Caco-2 (cell line): ENCODE measurements around the gene SLC6A8. TPM values are rescaled to one million over a fixed set of nuclear protein-coding genes. Genes with fewer than 3 reads are reported as not detected.

Experiments used
- BruUV-seq: library from RNA; stranded (reverse); fragments of 400-500 nt; replicated peaks from 2 replicates; lab custom pipeline; 2021; lab: Mats Ljungman, UMichigan
- CTCF ChIA-PET: fragments of 300-600 bp; sonication (Branson Sonifier 250); formaldehyde crosslinking; loops from one replicate; lab custom pipeline; 2022; ENCODE audit warnings: antibody characterized with exemption; lab: Charles Lee
- POLR2A ChIA-PET: fragments of 300-600 bp; sonication (Branson Sonifier 250); formaldehyde crosslinking; loops from one replicate; lab custom pipeline; 2022; ENCODE audit warnings: antibody characterized with exemption; lab: Charles Lee
- DNase-seq, 2 experiments: peaks; one replicate each; pipeline versions ENCODE4 v3.0.0 to v3.0.0-alpha.2; 2020 to 2022
- H3K27me3 ChIP-seq: replicated peaks from 2 replicates; pipeline ENCODE4 v1.6.0; 2011; ENCODE audit warnings: low read length; ENCODE audit not compliant: control insufficient read depth, insufficient read depth
- H3K36me3 ChIP-seq: 2 replicates; pipeline ENCODE4 v1.5.1; 2011; ENCODE audit warnings: low read length; ENCODE audit not compliant: control insufficient read depth, insufficient read depth
- H3K4me1 ChIP-seq: fragments of 250-450 bp; sonication (Bioruptor Pico); 2 replicates; pipeline ENCODE4 v1.5.1; 2020; ENCODE audit warnings: mild to moderate bottlenecking
- H3K4me3 ChIP-seq: 2 replicates; pipeline ENCODE4 v1.5.1; 2011; ENCODE audit warnings: low read depth, mild to moderate bottlenecking, control low read depth, low read length
- H3K9me3 ChIP-seq: fragments of 250-450 bp; sonication (Bioruptor Pico); 2 replicates; pipeline ENCODE4 v1.5.1; 2020; ENCODE audit warnings: mild to moderate bottlenecking, moderate library complexity
- H3K27ac Mint-ChIP-seq: one replicate; pipeline ENCODE4 v1.8.0; 2022; ENCODE audit warnings: mixed read lengths; ENCODE audit not compliant: unreplicated experiment
- H3K27me3 Mint-ChIP-seq: one replicate; pipeline ENCODE4 v1.8.0; 2022; ENCODE audit warnings: mixed read lengths; ENCODE audit not compliant: insufficient read depth, unreplicated experiment
- H3K36me3 Mint-ChIP-seq: one replicate; pipeline ENCODE4 v1.8.0; 2022; ENCODE audit warnings: mild to moderate bottlenecking, mixed read lengths; ENCODE audit not compliant: insufficient read depth, unreplicated experiment
- H3K4me1 Mint-ChIP-seq: one replicate; pipeline ENCODE4 v1.8.0; 2022; ENCODE audit warnings: low read depth, mixed read lengths; ENCODE audit not compliant: unreplicated experiment
- H3K4me3 Mint-ChIP-seq: one replicate; pipeline ENCODE4 v1.8.0; 2022; ENCODE audit warnings: mild to moderate bottlenecking, moderate library complexity, mixed read lengths; ENCODE audit not compliant: unreplicated experiment
- H3K9me3 Mint-ChIP-seq: one replicate; pipeline ENCODE4 v1.8.0; 2022; ENCODE audit warnings: mixed read lengths; ENCODE audit not compliant: unreplicated experiment
- intact Hi-C: fragments of 100-400 bp; cut with micrococcal nuclease; formaldehyde crosslinking; loops from one replicate; pipeline ENCODE4 v1.10.0; 2022; ENCODE audit not compliant: unreplicated experiment
- total RNA-seq: library from RNA; stranded (reverse); gene quantifications from 2 replicates; pipeline ENCODE4 v1.2.3, GENCODE V29; 2022
- TF ChIP-seq, protein P1 (sequence below), 2 experiments: fragments of 200-600 bp in 1 of 2; IDR thresholded peaks; 1 replicate in 1 of 2; 2 replicates in 1 of 2; pipeline versions ENCODE4 v1.5.1 to v1.8.0; 2011 to 2022; ENCODE audit warnings: antibody characterized with exemption in 1 of 2, control low read depth in 1 of 2, inconsistent platforms in 1 of 2, low read depth in 1 of 2, low read length in 1 of 2, mild to moderate bottlenecking in 1 of 2, moderate library complexity in 1 of 2; ENCODE audit not compliant: insufficient read depth in 1 of 2, severe bottlenecking in 1 of 2, unreplicated experiment in 1 of 2

SLC6A8 gene
- total RNA-seq, 1 experiment from 2014 or later: 8.8 TPM

DNA sequence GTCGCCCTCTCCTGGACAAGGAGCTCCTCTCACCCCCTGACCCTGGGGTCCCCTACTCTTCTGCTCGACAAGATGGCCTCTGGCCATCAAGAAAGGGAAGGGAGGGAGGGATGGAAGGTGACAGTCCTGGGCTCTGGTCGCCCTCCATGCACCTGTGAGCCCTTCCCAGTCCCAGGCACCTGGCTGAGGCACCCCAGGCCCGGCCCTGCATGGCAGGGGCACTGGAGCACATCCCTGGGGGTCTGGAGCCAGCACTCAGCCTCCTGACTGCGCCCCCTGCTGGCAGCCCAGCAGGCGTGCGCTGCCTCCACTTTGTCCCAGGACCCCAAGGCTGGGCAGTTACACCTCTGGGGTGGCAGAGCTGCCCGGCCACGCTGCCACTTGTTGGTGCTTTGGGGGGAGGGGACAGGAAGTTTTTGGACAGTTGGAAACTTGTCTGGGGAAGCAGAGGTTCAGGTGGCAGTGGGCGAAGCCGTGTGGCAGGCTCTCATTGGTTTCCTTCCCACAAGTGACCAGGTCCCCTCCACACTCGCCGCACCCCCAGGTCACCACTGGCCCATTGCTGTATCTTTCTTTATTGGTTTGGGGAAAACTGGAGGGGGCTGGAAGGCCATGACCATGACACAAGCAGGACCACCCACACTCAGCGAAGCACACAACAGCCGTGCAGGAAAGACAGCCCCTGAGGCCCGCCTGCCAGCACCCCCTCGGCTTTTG is 18.4 kb upstream of the SLC6A8 start:
- no peak overlapping the region for H3K4me3 Mint-ChIP-seq
- peaks cover 6% of the 10 kb centered on the region for H3K36me3 Mint-ChIP-seq
- Histone ChIP-seq H3K36me3 (no peaks in the 10 kb centered on the region), H3K9me3 (no peaks in the 10 kb centered on the region), H3K4me3 (no peak overlapping the region), H3K27me3 (no peaks in the 10 kb centered on the region), H3K4me1 (no peaks in the 10 kb centered on the region)
- ChIA-PET CTCF (interaction anchor here (0.6 to 2.1 kb wide), 5 partner anchors 25 to 115 kb away, joined by 3 to 7 read pairs (median 5); partner anchors contain the start of gene CCNQ), POLR2A (no interaction called here)
- intact Hi-C loops: loop anchor here (2.0 kb wide), 1 partner anchor 711 kb away; no protein-coding TSS in a partner anchor
- H3K9me3 Mint-ChIP-seq: no peaks in the 10 kb centered on the region
- H3K27ac Mint-ChIP-seq: no peak overlapping the region
- H3K27me3 Mint-ChIP-seq: peaks cover 4% of the 10 kb centered on the region
- BruUV-seq: no TSS peak
- H3K4me1 Mint-ChIP-seq: no peaks in the 10 kb centered on the region
- no peak for DNase-seq
- TF ChIP-seq, protein P1, sequence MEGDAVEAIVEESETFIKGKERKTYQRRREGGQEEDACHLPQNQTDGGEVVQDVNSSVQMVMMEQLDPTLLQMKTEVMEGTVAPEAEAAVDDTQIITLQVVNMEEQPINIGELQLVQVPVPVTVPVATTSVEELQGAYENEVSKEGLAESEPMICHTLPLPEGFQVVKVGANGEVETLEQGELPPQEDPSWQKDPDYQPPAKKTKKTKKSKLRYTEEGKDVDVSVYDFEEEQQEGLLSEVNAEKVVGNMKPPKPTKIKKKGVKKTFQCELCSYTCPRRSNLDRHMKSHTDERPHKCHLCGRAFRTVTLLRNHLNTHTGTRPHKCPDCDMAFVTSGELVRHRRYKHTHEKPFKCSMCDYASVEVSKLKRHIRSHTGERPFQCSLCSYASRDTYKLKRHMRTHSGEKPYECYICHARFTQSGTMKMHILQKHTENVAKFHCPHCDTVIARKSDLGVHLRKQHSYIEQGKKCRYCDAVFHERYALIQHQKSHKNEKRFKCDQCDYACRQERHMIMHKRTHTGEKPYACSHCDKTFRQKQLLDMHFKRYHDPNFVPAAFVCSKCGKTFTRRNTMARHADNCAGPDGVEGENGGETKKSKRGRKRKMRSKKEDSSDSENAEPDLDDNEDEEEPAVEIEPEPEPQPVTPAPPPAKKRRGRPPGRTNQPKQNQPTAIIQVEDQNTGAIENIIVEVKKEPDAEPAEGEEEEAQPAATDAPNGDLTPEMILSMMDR (IDR thresholded peaks at IDR 0.05; ENCODE audit: insufficient read depth in 1 of 2, low read depth in 1 of 2, low read length in 1 of 2, severe bottlenecking in 1 of 2, unreplicated experiment in 1 of 2): peak; percentile 61 to 69

DNA sequence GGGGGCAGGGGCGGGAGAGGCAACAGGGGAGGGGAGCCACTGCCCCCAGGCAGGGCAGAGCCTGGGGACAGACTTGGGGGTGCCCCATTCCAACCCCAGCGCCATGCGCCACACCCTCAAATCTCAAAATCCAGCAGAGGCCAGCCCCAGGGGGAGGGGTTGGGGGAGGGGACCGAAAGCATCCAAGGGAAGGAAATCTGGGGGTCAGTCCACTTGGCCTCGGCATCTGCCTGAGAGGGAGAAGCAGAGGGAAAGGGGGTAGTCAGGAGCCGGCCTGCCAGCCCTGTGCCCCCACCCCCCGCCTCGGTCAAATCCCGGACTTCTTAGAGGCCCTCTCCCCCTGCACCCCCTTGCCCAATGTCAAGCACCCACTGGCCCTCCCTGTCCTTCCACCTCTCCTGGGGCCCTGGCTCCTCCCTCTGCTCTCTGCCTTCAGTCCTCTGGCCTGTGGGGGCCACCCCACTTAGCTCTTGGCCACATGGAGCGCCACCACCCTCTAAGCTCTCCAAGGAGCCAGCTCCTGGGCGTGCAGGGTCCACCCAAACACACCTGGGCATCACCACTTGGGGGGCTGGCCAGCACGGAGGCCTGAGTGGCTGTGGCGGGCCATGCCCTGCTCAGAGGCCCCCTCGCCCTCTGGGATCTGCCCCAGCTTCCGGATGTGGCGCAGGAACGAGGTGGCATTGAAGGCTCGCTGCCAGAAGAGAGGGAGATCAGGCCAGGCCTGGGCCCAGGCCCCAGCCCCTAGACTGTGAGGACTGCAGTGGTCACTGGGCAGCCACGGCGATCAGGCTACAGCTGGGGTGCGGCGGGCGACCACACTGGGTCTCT is 17.6 kb upstream of the SLC6A8 start:
- peaks cover 6% of the 10 kb centered on the region for H3K36me3 Mint-ChIP-seq
- BruUV-seq: no TSS peak
- H3K9me3 Mint-ChIP-seq: no peaks in the 10 kb centered on the region
- H3K27ac Mint-ChIP-seq: no peak overlapping the region
- intact Hi-C loops: loop anchor here (2.0 kb wide), 1 partner anchor 711 kb away; no protein-coding TSS in a partner anchor
- TF ChIP-seq, protein P1 (IDR thresholded peaks at IDR 0.05; ENCODE audit: insufficient read depth in 1 of 2, low read depth in 1 of 2, low read length in 1 of 2, severe bottlenecking in 1 of 2, unreplicated experiment in 1 of 2): no peak
- H3K36me3 ChIP-seq: no peaks in the 10 kb centered on the region
- no peaks in the 10 kb centered on the region for H3K27me3 ChIP-seq
- CTCF ChIA-PET: interaction anchor here (1.9 kb wide), 1 partner anchor 116 kb away, joined by 5 read pairs; no protein-coding TSS in a partner anchor
- peaks cover 4% of the 10 kb centered on the region for H3K27me3 Mint-ChIP-seq
- POLR2A ChIA-PET: no interaction called here
- no peak overlapping the region for H3K4me3 Mint-ChIP-seq
- no peaks in the 10 kb centered on the region for H3K4me1 ChIP-seq
- no peak overlapping the region for H3K4me3 ChIP-seq
- H3K4me1 Mint-ChIP-seq: no peaks in the 10 kb centered on the region
- no peak for DNase-seq
- no peaks in the 10 kb centered on the region for H3K9me3 ChIP-seq
